ENCODE data around the gene CEACAM20. TPM values are rescaled to one million over a fixed set of nuclear protein-coding genes. Genes with fewer than 3 reads are reported as not detected.

Gene CEACAM20
- polyA plus RNA-seq, 1 donor from 2014 or later = not detected

DNA sequence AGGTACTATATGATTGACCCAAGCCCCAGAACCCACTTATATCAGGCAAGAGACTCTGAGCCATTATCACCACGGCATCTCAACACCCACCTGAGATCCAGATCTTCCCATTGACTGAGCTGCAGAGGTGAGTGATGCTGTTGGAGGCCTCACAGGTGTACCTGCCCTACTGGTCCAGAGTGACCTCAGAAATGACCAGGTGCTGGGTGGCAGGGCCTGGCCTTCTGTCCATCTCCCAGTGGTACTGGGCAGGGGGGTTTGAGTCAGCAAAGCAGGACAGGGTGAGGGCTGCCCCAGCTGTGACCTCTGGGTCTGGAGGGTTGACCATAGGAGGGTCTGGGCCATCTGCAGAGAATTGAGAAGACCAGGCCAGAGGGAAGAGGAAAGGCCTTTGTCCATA lies 13.2 kb upstream of the CEACAM20 start:
- no peaks in the 10 kb centered on the region for H3K9me3 ChIP-seq (ENCODE audit: low read length)
- no peak overlapping the region for H3K4me2 ChIP-seq (ENCODE audit: low read length)
- H3K79me2 ChIP-seq (replicated peaks; ENCODE audit: insufficient read depth, low read length) = no peaks in the 10 kb centered on the region
- no peaks in the 10 kb centered on the region for H3K9me2 ChIP-seq (ENCODE audit: insufficient read depth, low read length)
- H4K20me1 ChIP-seq (ENCODE audit: insufficient read depth) = no peaks in the 10 kb centered on the region
- TF ChIP-seq RAD21 (conservative IDR thresholded peaks at IDR 0.05) (no peak), MXI1 (conservative IDR thresholded peaks at IDR 0.05; ENCODE audit: poor library complexity, severe bottlenecking) (no peak)
- TF ChIP-seq, protein P1, sequence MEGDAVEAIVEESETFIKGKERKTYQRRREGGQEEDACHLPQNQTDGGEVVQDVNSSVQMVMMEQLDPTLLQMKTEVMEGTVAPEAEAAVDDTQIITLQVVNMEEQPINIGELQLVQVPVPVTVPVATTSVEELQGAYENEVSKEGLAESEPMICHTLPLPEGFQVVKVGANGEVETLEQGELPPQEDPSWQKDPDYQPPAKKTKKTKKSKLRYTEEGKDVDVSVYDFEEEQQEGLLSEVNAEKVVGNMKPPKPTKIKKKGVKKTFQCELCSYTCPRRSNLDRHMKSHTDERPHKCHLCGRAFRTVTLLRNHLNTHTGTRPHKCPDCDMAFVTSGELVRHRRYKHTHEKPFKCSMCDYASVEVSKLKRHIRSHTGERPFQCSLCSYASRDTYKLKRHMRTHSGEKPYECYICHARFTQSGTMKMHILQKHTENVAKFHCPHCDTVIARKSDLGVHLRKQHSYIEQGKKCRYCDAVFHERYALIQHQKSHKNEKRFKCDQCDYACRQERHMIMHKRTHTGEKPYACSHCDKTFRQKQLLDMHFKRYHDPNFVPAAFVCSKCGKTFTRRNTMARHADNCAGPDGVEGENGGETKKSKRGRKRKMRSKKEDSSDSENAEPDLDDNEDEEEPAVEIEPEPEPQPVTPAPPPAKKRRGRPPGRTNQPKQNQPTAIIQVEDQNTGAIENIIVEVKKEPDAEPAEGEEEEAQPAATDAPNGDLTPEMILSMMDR (IDR thresholded peaks at IDR 0.05; ENCODE audit: poor library complexity, severe bottlenecking) = no peak
- H3F3A ChIP-seq (ENCODE audit: insufficient read depth, low read length, poor library complexity, severe bottlenecking) = no peaks in the 10 kb centered on the region
- no peaks in the 10 kb centered on the region for H3K27me3 ChIP-seq (ENCODE audit: insufficient read depth, low read depth, low read length)
- H3K4me3 ChIP-seq (ENCODE audit: low read length) = no peak overlapping the region
- no peak overlapping the region for H3K27ac ChIP-seq (ENCODE audit: low read length)
- no peak overlapping the region for H3K9ac ChIP-seq (ENCODE audit: low read length)
- H3K36me3 ChIP-seq (ENCODE audit: insufficient read depth, low read length) = no peaks in the 10 kb centered on the region
- H2AFZ ChIP-seq (ENCODE audit: low read depth, low read length) = no peak overlapping the region

- no peaks in the 10 kb centered on the region for H3K36me3 ChIP-seq (ENCODE audit: insufficient read depth, low read length)
- no peaks in the 10 kb centered on the region for H3K27me3 ChIP-seq (ENCODE audit: insufficient read depth, low read depth, low read length)
- no peak overlapping the region for H2AFZ ChIP-seq (ENCODE audit: low read depth, low read length)
- no peak overlapping the region for H3K4me3 ChIP-seq (ENCODE audit: low read length)
- no peaks in the 10 kb centered on the region for H3F3A ChIP-seq (ENCODE audit: insufficient read depth, low read length, poor library complexity, severe bottlenecking)
- no peaks in the 10 kb centered on the region for H3K9me3 ChIP-seq (ENCODE audit: low read length)
- no peak overlapping the region for H3K27ac ChIP-seq (ENCODE audit: low read length)
- H3K9ac ChIP-seq (ENCODE audit: low read length) = no peak overlapping the region
- H3K9me2 ChIP-seq (ENCODE audit: insufficient read depth, low read length) = no peaks in the 10 kb centered on the region
- H3K79me2 ChIP-seq (replicated peaks; ENCODE audit: insufficient read depth, low read length) = no peaks in the 10 kb centered on the region
- no peak overlapping the region for H3K4me2 ChIP-seq (ENCODE audit: low read length)
- TF ChIP-seq EZH2 (IDR thresholded peaks at IDR 0.05; ENCODE audit: borderline replicate concordance, insufficient read depth, low read length, poor library complexity, severe bottlenecking) (no peak), POLR2AphosphoS5 (IDR thresholded peaks at IDR 0.05) (no peak), TAF1 (IDR thresholded peaks at IDR 0.05; ENCODE audit: low read depth) (no peak), SMC3 (conservative IDR thresholded peaks at IDR 0.05; ENCODE audit: poor library complexity) (no peak), EP300 (conservative IDR thresholded peaks at IDR 0.05; ENCODE audit: poor library complexity, severe bottlenecking) (no peak), RAD21 (conservative IDR thresholded peaks at IDR 0.05) (no peak), MXI1 (conservative IDR thresholded peaks at IDR 0.05; ENCODE audit: poor library complexity, severe bottlenecking) (no peak), REST (IDR thresholded peaks at IDR 0.05; ENCODE audit: borderline replicate concordance) (no peak)
- TF ChIP-seq, protein P1 (IDR thresholded peaks at IDR 0.05; ENCODE audit: poor library complexity, severe bottlenecking) = no peak
- H4K20me1 ChIP-seq (ENCODE audit: insufficient read depth) = no peaks in the 10 kb centered on the region
These were observed 11.3 kb upstream of the CEACAM20 start for GRCh38 chr19:44540736-44541135.

Measured in neural cell (in vitro differentiated cells).